CD14-positive monocyte (primary cell): ENCODE measurements around the gene SETBP1. TPM values are rescaled to one million over a fixed set of nuclear protein-coding genes. Genes with fewer than 3 reads are reported as not detected.

Experiments used
- DNase-seq, 3 donors: peaks; one replicate each; pipeline ENCODE4 v3.0.0-alpha.2; 2011 to 2022
- H2AFZ ChIP-seq: 2 replicates; pipeline ENCODE4 v1.6.0; 2012; ENCODE audit warnings: mild to moderate bottlenecking, low read depth, low read length, inconsistent platforms; ENCODE audit not compliant: insufficient read depth, poor library complexity, severe bottlenecking
- H3K27ac ChIP-seq, 2 donors: 1 replicate in 1 of 2; 2 replicates in 1 of 2; pipeline ENCODE4 v1.5.1; 2012 to 2013; ENCODE audit warnings: low read length in 2 of 2, control low read depth in 1 of 2, inconsistent platforms in 1 of 2, low read depth in 1 of 2, mild to moderate bottlenecking in 1 of 2
- H3K27me3 ChIP-seq, 2 donors: one replicate each; pipeline versions ENCODE4 v1.6.0 to v1.6.1; 2011 to 2013; ENCODE audit warnings: low read length in 2 of 2; ENCODE audit not compliant: control insufficient read depth in 2 of 2, insufficient read depth in 2 of 2
- H3K36me3 ChIP-seq, 2 donors: replicated peaks in 1 of 2; 1 replicate in 1 of 2; 2 replicates in 1 of 2; pipeline versions ENCODE4 v1.5.1 to v1.6.1; 2012 to 2013; ENCODE audit warnings: low read length in 2 of 2, control low read depth in 1 of 2, inconsistent platforms in 1 of 2, mild to moderate bottlenecking in 1 of 2; ENCODE audit not compliant: insufficient read depth in 2 of 2, control insufficient read depth in 1 of 2
- H3K4me1 ChIP-seq, 2 donors: 1 replicate in 1 of 2; 2 replicates in 1 of 2; pipeline versions ENCODE4 v1.5.1 to v1.6.1; 2012 to 2013; ENCODE audit warnings: low read length in 2 of 2, control low read depth in 1 of 2, inconsistent platforms in 1 of 2, mild to moderate bottlenecking in 1 of 2, moderate library complexity in 1 of 2; ENCODE audit not compliant: insufficient read depth in 2 of 2, control insufficient read depth in 1 of 2
- H3K4me2 ChIP-seq: replicated peaks from 2 replicates; pipeline ENCODE3; 2012; ENCODE audit warnings: low read length, moderate library complexity, mild to moderate bottlenecking; ENCODE audit not compliant: poor library complexity, severe bottlenecking; ENCODE audit errors: extremely low read depth
- H3K4me3 ChIP-seq, 3 experiments: fragments of 200-600 bp in 1 of 3; sonication (generic) in 1 of 3; replicated peaks in 1 of 3; 1 replicate in 2 of 3; 2 replicates in 1 of 3; pipeline ENCODE4 v1.5.1; 2011 to 2013; ENCODE audit warnings: low read length in 3 of 3, mild to moderate bottlenecking in 3 of 3, control low read depth in 2 of 3, low read depth in 2 of 3, inconsistent platforms in 1 of 3, moderate library complexity in 1 of 3
- H3K79me2 ChIP-seq: 2 replicates; pipeline ENCODE4 v1.6.0; 2012; ENCODE audit warnings: mild to moderate bottlenecking, control low read depth, inconsistent platforms, low read length, moderate library complexity; ENCODE audit not compliant: insufficient read depth
- H3K9ac ChIP-seq: 2 replicates; pipeline ENCODE4 v1.6.0; 2017; ENCODE audit warnings: low read length, mild to moderate bottlenecking; ENCODE audit not compliant: insufficient read depth, poor library complexity, severe bottlenecking
- H3K9me3 ChIP-seq, 2 donors: replicated peaks in 1 of 2; 1 replicate in 1 of 2; 2 replicates in 1 of 2; pipeline versions ENCODE4 v1.5.1 to v1.6.1; 2012 to 2013; ENCODE audit warnings: low read length in 2 of 2, control low read depth in 1 of 2; ENCODE audit not compliant: control insufficient read depth in 1 of 2, insufficient read depth in 1 of 2
- H4K20me1 ChIP-seq: 2 replicates; pipeline ENCODE4 v1.6.0; 2012; ENCODE audit warnings: mild to moderate bottlenecking, low read length, control low read depth, moderate library complexity; ENCODE audit not compliant: insufficient read depth
- H3K27ac Mint-ChIP-seq, 7 donors: one replicate each; pipeline ENCODE4 v1.8.0; 2020; ENCODE audit warnings: mild to moderate bottlenecking in 7 of 7, mixed read lengths in 7 of 7, moderate library complexity in 6 of 7, inconsistent platforms in 2 of 7
- H3K27me3 Mint-ChIP-seq, 3 donors: one replicate each; pipeline ENCODE4 v1.8.0; 2021 to 2022; ENCODE audit warnings: low read depth in 3 of 3, mild to moderate bottlenecking in 3 of 3, mixed read lengths in 3 of 3, moderate library complexity in 3 of 3, inconsistent platforms in 1 of 3
- H3K36me3 Mint-ChIP-seq, 2 donors: one replicate each; pipeline ENCODE4 v1.8.0; 2020; ENCODE audit warnings: mixed read lengths in 2 of 2, inconsistent platforms in 1 of 2, mild to moderate bottlenecking in 1 of 2
- H3K4me1 Mint-ChIP-seq: one replicate; pipeline ENCODE4 v1.8.0; 2020; ENCODE audit warnings: mild to moderate bottlenecking, mixed read lengths
- H3K4me3 Mint-ChIP-seq, 2 donors: one replicate each; pipeline ENCODE4 v1.8.0; 2020; ENCODE audit warnings: mild to moderate bottlenecking in 2 of 2, mixed read lengths in 2 of 2, moderate library complexity in 1 of 2
- H3K9me3 Mint-ChIP-seq, 7 donors: one replicate each; pipeline ENCODE4 v1.8.0; 2020 to 2022; ENCODE audit warnings: mixed read lengths in 7 of 7, mild to moderate bottlenecking in 6 of 7, moderate library complexity in 6 of 7, inconsistent platforms in 2 of 7
- WGBS: methylation state at CpG from one replicate; pipeline ENCODE4 v1.1.5; 2013; ENCODE audit warnings: missing lambda C conversion rate; ENCODE audit not compliant: insufficient coverage; 5-methylcytosine and 5-hydroxymethylcytosine counted together
- intact Hi-C, 2 donors: fragments of 100-400 bp; cut with micrococcal nuclease; formaldehyde crosslinking; loops; one replicate each; pipeline versions ENCODE4 v1.15.0 to v1.15.1; 2023
- polyA plus RNA-seq, 3 donors: library from polyadenylated mRNA; depleted of rRNA in 1 of 3; unstranded in 2 of 3; stranded (reverse) in 1 of 3; fragments of 300-500 nt in 2 of 3; fragments of >200 nt in 1 of 3; fragmentation: Illumina TruSeq in 2 of 3; gene quantifications; 1 replicate in 2 of 3; 2 replicates in 1 of 3; pipeline ENCODE4 v1.2.3, GENCODE V29; 2012 to 2021
- TF ChIP-seq, protein P1 (sequence below): fragments of 200-600 bp; IDR thresholded peaks from one replicate; pipeline ENCODE4 v1.8.0; 2022; ENCODE audit warnings: antibody characterized with exemption, mild to moderate bottlenecking

Gene SETBP1
- polyA plus RNA-seq, 3 donors: 0.01 to 1.2 TPM; not detected in 1

DNA sequence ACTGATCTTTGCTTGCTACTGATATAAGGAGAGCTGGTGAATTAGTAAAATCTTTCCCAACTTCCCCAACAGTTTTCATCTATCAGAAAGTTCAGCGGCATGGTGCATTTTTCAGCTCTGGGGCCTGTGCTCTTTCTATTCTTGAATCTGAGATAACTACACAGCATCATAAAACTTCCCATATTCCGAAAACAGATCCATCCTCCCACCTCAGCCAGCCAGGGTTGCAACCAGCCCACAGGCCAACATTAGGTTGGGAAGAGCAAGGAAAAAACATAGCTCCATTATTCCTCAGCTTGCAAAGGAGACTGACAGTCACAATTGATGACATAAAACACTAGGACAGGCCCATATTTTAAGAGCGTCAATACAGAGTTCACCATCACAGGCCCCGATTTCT is 297.2 kb downstream of the SETBP1 start:
- DNase-seq: no peak
- Mint-ChIP-seq H3K4me1 (peaks cover 13% of the 10 kb centered on the region), H3K4me3 (no peak overlapping the region), H3K27ac (no peak overlapping the region), H3K9me3 (no peaks in the 10 kb centered on the region), H3K36me3 (no peaks in the 10 kb centered on the region), H3K27me3 (peaks cover 0 to 5% (median 2%) of the 10 kb centered on the region in 3 donors)
- H3K9ac ChIP-seq: no peak overlapping the region
- no peak overlapping the region for H2AFZ ChIP-seq
- TF ChIP-seq, protein P1, sequence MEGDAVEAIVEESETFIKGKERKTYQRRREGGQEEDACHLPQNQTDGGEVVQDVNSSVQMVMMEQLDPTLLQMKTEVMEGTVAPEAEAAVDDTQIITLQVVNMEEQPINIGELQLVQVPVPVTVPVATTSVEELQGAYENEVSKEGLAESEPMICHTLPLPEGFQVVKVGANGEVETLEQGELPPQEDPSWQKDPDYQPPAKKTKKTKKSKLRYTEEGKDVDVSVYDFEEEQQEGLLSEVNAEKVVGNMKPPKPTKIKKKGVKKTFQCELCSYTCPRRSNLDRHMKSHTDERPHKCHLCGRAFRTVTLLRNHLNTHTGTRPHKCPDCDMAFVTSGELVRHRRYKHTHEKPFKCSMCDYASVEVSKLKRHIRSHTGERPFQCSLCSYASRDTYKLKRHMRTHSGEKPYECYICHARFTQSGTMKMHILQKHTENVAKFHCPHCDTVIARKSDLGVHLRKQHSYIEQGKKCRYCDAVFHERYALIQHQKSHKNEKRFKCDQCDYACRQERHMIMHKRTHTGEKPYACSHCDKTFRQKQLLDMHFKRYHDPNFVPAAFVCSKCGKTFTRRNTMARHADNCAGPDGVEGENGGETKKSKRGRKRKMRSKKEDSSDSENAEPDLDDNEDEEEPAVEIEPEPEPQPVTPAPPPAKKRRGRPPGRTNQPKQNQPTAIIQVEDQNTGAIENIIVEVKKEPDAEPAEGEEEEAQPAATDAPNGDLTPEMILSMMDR: no peak
- H3K27ac ChIP-seq: no peak overlapping the region
- H3K4me2 ChIP-seq: no peak overlapping the region
- H3K4me1 ChIP-seq: peaks cover 16 to 18% of the 10 kb centered on the region in 2 donors
- H3K9me3 ChIP-seq: no peaks in the 10 kb centered on the region
- H4K20me1 ChIP-seq: no peaks in the 10 kb centered on the region
- no peaks in the 10 kb centered on the region for H3K27me3 ChIP-seq
- H3K4me3 ChIP-seq: no peak overlapping the region
- H3K79me2 ChIP-seq: no peaks in the 10 kb centered on the region
- intact Hi-C loops: no loop called here
- 100% methylated on average over 3 of the region's 4 CpGs for WGBS
- no peaks in the 10 kb centered on the region for H3K36me3 ChIP-seq

DNA sequence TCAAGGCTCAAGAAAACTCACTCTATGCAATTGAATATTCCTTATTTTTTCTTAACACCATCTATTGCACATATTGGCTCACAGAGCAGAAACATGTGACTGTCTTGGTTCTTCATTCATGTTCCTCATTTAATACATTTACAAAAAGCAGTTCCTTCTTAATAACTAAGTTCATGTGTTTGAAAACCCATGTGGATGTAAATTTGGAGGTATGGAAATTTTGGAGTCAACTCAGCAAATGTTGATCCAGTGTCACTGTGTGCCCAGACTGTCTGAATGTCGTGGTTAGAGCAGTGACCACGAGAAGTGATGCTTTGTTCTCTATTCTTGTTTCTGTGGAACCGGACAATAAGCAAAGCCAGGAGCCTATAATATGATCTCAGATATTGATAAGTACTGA is 299.1 kb downstream of the SETBP1 start:
- peak overlapping the region in 1 of 2 donors; percentile 30 for H3K27ac ChIP-seq
- peaks cover 16 to 18% of the 10 kb centered on the region in 2 donors for H3K4me1 ChIP-seq
- H2AFZ ChIP-seq: no peak overlapping the region
- intact Hi-C loops: no loop called here
- Mint-ChIP-seq H3K27me3 (peaks cover 0 to 5% (median 2%) of the 10 kb centered on the region in 3 donors), H3K4me3 (no peak overlapping the region), H3K36me3 (no peaks in the 10 kb centered on the region), H3K27ac (peak overlapping the region in 6 of 7 donors; percentile 26 to 83 (median 35)), H3K9me3 (no peaks in the 10 kb centered on the region), H3K4me1 (peaks cover 13% of the 10 kb centered on the region)
- no peaks in the 10 kb centered on the region for H3K27me3 ChIP-seq
- no peaks in the 10 kb centered on the region for H4K20me1 ChIP-seq
- no peaks in the 10 kb centered on the region for H3K36me3 ChIP-seq
- no peaks in the 10 kb centered on the region for H3K79me2 ChIP-seq
- peak; percentile 53 to 74 (median 64) for DNase-seq
- no peaks in the 10 kb centered on the region for H3K9me3 ChIP-seq
- peak overlapping the region in 1 of 3 experiments; percentile 7 for H3K4me3 ChIP-seq
- H3K9ac ChIP-seq: no peak overlapping the region
- peak overlapping the region; percentile 22 for H3K4me2 ChIP-seq
- WGBS: 6% methylated on average over 3 of the region's 3 CpGs
- TF ChIP-seq, protein P1: no peak
